ENCODE data around the gene PTPRD.
A peak's percentile ranks its signal among the peaks of the same experiment; 100 is the strongest.
"Not testable (repeated sequence)": the region's sequence is repeated elsewhere in the genome, so short reads cannot be mapped to it uniquely, and the experiment has no call there.

The PTPRD gene

DNA sequence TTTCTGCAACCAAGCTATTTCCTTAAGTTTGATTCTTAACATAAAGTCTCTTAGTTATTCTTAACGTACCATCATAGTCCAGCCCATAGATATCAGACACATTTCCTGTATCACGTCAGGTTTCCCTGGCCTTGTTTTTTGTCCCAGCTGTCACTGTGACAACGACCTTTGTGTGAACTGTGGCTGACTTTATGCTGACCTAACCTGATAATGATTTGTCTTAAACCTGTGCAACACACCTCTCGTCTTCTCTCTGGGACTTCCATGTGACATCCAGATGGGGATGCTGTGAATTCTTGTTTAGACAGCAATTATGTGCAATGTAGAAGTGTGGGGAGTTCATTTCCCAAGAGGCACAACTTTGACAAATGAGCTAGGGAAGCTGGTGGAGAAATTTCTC is 662.8 kb downstream of the PTPRD start:
- no peak for DNase-seq

DNA sequence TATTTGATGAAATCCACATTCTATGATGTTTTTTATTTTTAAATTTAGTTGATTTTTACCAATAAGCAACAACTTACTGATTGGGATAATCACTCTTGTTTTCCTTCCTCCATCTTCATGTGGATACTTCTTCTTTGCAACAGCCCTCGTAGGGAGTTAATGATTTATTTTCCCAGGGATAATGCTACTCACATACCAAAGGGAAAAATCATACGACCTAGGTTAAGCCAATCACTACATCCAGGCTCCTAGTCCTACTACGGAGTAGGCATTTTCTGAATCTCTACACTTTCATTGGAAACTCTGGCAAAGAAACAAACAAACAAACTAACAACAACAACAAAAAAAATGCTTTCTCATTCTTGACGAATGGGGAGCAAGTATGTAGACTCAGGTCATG is 663.4 kb downstream of the PTPRD start:
- DNase-seq, result no peak

DNA sequence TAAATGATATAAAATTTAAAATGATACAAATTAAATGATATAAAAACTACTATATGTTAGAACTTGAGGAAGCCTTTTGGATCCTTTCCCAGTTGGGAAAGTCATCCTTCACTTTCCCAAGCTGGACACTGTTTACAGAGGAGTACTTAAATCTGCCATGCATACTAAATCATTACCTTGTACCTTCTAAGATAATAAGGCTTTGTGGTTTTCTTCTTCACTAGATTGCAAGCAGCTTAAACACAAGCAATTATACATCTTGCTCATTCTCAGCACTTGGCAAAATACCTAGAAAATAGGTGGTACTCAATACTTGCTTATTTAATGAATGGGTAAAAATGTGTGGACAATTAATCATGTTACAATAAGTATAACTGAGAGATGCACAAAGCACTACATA is 666.8 kb downstream of the PTPRD start:
- no peak for DNase-seq

DNA sequence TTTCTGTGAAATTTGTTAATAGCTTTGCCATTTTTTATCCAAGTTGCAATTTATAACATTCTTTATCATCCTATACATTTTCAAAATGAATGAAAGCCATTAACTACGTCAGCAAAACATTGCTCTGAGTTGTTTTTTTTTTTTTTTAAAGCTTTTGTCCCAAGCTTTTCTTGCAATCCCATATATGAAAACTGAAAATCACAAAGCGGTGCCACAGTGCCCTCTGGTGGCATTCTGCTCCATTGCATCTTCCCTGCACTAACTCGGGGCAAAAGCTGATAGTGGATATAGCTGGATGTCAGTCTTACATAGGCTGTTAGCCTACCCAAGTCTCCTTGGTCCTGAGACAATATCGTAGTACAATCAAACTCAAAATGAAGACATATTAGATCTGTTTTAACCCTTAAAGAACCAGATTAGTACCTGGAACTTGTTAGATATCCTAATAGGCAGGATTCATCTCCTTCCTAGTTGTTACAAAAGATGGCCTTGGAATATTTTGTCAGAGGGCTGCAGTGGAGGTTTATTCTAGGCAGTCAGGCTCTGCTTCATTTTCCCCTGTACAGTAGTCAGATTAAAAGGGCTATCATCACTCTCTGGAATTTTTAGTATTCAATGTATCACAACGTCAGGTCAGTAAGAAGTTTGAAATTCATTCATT is 669.9 kb downstream of the PTPRD start:
- DNase-seq, result peak; percentile 59

DNA sequence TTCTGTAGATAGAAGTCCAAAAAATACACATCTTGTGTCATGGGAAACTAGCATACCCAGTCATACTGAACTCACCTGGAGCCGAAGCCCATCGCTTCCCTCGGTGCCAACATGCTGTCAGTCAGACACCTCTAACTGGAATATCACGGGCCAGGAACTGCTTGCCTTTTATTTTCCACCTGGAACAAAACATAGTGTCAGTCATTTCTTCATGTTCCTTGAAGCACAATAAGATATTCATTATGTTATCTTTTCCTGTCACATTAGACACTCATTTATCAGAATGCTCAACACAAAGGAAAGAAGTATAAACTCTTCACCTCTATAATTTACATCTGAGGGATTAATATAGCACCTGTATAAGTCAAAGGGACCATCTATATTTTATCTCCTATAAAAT is 674.4 kb downstream of the PTPRD start:
- no peak for DNase-seq

DNA sequence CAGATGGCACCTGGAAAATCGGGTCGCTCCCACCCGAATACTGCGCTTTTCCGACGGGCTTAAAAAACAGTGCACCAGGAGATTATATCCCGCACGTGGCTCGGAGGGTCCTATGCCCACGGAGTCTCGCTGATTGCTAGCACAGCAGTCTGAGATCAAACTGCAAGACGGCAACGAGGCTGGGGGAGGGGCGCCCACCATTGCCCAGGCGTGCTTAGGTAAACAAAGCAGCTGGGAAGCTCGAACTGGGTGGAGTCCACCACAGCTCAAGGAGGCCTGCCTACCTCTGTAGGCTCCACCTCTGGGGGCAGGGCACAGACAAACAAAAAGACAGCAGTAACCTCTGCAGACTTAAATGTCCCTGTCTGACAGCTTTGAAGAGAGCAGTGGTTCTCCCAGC is 681.3 kb downstream of the PTPRD start:
- DNase-seq, result not testable (repeated sequence)

DNA sequence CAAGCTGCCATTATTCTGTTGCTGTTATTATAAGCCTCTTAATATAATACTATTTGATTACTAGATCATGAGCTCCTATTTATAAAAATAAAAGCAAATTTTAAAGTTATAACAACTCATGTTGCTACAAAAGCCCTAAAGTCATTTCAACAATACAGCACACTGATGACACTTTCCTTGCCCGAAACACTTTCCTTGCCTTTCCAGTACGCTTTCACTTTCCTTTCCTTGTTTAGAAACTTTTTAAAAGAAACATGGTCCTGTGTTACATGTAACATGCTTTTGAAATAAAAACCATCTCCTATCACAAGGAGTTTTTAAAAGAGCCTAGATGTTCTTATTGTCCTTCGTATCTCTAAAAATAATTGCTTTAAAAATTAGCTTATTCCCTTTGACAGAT is 688.4 kb downstream of the PTPRD start:
- no peak for DNase-seq

DNA sequence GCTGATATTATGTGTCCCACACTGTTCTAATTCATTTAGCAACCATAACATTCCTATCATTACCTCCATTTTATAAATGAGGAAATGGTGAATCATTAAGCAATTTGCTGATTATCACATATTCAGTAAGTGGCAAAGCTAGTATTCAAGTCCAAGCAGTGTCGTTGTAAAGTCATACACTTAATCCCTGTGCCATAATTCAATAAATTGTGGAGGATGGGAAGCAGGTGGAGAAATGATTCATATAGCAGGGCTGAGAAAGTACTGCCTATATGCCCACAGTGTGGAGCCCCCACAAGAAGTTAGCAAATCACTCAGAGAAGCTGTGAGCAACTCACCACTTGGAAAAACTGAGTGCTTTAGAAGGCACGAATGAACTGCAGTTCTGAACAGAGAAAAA is 691.0 kb downstream of the PTPRD start:
- no peak for DNase-seq

DNA sequence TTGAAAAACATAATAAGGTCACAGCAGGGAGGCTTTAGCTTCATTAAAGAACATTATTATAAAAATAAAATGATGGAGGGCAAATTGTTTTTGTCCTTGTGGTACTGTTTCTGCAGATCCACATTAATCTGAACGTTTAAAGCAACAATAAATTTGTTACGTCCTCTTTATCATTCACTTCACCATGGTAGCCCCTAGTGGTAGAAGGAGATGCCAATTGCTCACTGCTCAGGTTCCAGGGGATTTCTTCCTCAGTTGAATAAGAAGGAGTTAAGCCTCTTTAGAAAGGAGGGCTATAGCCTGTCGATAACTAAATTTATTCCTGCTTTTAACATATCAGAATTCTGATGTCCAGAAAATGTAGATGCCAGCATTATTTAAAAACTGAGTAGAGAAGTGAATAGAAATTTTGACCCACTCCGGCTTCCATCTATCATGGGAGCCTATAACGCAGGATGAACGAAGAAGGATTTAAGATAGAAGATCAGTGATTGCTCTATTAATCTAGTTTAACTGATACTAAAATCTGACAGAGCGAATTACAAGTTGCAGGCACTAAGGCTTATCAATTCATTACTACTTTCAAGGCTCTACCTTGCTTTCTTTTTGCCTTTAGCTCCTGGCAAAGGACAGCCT is 692.3 kb downstream of the PTPRD start:
- DNase-seq, result no peak

DNA sequence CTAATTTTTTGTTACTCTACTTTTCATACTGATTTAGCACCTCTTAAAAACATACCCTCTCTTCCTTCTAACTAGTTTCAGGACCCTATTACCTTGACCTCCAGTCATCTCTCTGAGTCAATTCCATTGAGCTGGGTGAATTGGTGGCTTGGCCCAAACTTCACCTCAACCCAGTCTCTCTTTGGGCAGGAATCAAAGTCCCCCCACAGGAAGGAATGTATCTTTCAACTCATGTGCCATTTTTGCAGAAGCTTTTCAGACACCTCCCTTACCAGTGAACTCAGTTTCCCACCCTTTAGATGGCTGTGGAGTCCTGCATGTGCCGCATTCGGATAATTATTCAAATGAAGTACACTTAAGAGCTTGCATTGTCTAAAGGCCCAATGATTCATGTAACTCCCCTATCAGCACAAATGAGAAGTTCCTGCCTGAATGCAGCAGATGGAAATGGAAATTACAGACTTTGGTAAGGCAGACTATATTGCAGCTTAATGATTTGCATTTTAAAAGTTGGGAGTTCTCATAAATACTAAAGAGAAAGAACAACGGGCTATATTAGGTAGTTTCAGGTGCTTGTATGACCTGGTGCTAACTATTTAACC is 693.5 kb downstream of the PTPRD start:
- no peak for DNase-seq

DNA sequence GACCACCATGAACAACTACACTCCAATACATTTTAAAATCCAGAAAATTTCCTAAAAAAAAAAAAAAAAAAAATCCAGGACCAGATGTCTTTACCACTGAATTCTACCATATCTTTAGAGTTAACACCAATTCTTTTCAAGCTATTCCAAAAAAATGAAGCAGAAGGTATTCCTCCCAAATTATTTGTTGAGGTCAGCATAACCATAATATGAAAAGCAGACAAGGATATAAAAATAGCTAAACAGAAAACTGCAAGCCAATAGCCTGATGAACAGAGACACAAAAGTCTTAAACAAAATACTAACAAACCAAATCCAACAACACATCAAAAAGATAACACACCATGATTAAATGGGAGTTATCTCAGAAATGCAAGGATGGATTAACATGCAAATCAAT is 695.4 kb downstream of the PTPRD start:
- no peak for DNase-seq

DNA sequence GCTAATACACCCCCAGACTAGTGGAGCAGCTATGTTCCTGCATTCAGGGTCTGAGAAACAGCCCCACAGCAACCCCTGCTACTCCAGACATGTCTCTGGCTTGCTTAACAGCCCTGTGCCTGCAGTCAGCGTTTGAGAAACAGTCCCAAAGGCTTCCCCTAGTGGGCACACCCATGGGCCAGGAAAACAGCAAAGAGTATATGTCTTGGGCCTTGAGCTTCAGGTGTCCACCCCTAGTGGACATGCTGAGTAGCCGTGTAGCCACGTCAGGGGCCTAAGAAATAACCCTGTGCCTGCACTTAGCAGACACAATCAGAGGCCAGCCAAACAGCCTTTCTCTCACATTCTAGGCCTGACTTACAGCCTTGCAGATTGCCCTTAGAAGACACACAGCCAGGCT is 698.6 kb downstream of the PTPRD start:
- DNase-seq, result no peak

DNA sequence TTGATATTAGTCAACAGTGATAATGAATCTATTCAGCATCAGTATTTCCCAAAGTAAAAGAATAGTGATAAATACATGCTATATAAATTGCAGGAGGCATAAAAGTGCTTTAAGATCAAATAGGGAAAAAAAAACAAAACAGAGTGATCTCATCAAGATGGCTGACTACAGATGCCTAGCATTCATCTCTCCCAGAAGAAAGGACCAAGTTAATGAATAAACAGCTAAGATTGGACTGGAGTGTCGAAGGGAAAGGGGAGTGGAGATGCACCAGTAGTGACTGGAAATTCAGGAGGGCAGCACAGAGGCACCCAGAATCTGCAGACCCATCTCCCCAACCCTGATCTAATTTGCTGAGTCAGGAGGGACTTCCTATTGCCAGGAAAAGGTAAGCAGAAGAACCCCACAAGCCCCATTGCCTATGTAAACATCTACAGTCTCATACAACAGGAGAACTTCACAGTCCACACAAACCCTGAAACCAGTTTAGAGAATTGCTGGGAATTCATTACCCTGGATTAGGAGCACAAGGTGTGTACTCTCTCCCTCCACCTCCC is 699.4 kb downstream of the PTPRD start:
- no peak for DNase-seq

DNA sequence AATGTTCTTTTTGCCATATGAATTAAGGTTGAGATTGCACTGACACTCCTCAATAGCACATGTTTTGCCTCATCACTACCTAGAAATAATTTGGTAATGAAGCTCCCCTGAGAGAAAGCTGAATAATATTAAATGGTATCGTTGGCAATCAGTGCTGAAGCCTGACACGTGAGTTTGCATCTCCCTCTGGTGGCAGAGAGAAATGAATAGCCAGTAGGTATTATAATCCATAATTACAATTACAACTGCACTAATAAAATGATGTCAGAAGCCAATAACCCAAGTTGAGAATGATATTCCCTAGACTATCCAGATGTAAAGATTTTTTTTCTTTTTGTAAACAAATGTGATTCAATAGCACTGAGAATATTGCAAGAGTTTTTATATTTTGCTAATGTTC is 700.3 kb downstream of the PTPRD start:
- peak; percentile 18 for DNase-seq

DNA sequence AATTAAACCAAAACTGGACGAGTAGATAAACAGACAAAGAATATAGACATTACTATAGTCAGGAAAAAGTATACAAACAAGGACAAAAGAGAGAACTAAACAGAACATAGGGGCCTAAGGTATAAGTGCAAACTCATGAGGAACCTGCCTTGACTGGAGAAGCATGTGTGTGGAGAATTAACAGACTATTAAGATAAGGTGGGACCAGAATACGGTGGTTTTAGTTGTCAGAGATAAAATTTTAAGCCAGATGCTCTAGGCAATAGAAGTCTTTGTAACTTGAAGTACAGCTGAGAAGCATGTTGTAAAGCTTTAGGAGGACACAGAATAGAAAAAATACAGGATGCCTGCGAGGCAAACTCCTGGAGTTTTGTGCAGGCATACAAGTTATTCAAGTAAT is 707.1 kb downstream of the PTPRD start:
- no peak for DNase-seq

DNA sequence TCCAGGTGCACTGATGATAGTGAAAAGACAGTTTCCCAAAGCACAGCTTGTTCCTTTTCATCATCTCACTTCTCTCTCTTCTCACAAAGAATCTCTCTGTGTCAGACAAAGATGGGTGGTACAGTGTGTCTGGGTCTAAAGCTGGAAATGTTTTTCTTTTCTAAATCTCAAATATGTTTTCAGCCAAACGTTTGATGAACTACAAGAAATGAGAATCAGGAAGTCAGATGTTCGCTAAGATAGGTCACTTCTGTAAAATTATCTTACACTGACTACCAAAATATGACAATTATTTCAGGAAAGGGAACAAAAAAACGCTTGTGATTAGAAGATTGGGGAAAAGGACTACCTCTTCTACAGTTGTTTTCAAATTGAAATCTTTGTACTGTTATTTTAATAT is 708.8 kb downstream of the PTPRD start:
- DNase-seq, result no peak

DNA sequence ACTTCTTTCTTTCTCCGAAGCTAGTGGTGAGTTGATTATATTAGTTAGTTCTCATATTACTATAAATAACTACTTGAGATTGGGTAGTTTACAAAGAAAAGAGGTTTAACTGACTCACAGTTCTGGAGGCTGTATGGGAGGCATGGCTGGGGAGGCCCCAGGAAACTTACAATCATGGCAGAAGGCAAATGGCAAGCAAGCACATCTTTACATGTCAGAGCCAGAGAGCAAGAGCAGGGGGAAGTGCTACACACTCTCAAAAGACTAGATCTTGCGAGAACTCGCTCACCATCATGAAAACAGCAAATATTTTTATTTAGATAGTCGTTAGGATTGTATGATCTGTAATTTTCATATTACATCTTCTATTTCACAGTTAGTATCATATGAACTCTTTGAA is 711.2 kb downstream of the PTPRD start:
- no peak for DNase-seq

DNA sequence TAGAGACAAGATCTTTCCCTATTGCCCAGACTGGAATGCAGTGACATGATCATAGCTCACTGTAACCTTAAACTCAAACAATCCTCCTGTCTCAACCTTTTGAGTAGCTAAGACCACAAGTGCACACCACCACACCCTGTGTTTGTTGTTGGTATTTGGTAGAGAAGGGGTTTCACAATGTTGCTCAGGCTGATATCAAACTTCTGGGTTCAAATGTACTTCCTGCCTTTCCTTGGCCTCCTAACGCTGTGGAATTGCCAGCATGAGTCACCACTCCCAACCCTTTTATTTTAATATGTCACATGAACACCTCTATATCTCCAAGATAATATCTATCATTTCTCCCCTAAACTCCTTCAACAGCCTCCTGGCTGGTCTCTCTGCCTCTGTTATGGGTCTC is 719.0 kb downstream of the PTPRD start:
- DNase-seq, result no peak

DNA sequence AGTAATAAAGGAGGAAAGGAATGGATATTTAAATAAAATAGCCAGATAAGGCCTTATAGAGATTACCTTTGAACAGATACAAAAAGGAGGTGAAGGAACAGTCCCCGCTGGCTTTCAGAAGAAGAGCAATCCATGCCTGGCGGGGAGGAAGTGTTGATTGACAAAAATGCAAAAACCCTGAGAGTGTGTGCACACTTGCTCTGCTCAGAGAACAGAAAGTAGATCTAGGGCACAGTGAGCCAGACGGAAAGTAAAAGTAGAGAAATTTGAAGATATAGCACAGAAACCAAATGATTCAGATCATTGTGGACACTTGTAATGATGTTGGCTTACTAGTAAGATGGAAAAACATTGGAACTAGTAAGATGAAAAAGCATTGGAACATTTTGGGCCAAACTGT is 720.6 kb downstream of the PTPRD start:
- DNase-seq, result no peak

DNA sequence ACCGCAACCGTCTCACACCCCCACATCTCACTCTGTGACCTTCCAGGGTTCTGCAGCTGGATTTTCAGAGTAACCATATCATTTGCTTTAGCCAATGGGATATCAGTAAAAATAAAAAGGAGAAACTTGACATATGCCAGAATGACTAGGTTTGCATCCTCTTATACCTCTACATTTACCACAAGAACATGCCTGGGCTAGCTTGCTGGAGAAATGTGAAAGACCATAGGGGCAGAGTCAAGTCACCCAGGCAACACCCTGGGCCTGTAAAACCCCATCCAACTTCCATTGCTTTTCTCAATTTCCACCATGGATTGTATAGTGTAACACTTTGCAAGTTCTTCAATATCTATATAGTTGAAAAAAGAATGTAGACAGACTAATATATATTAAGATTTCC is 731.1 kb downstream of the PTPRD start:
- no peak for DNase-seq

DNA sequence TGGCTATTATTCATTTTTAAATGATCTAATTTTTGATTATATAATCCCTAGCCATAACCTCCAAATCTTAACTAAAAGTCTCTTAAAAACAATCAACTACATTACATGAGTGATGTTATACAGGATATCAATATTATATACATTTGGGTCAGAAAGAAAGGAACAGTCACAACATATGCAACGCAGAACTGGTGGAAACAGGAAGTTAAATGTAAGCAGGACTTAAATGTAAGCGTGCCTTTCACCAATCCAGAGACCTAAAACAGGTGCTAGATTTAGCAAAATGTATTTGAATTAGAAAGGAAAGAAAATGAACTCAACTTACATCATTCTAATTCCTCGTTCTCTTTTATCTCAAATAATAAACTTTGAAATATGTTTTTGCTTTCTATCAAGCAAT is 738.5 kb downstream of the PTPRD start:
- DNase-seq, result no peak

DNA sequence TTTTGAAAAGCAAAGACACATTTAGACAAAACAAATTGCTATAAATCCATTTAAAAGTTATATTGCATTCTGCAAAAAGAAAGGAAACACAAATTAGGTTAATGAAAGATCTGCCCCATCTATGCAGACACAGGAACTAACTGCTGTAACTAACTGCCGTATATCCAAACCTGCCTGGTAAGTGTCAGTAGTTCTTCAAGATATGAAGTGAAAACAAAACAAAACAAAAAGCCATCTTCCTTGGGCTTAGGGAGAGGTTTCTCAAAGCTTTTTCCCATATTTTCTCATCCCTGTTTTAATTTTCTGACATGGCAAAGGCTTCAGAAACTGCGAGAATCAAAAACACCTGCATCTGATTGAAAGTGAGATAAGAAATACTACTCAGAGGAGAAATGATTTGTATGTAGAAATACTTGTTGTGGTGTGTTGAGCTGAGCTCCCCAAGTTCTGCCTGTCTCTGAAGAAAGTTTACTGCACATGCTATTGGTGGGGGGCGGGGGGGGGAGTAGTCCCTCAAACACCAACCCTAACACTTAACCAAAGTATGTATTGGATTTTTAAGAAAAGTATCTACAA is 750.5 kb downstream of the PTPRD start:
- DNase-seq, result no peak

DNA sequence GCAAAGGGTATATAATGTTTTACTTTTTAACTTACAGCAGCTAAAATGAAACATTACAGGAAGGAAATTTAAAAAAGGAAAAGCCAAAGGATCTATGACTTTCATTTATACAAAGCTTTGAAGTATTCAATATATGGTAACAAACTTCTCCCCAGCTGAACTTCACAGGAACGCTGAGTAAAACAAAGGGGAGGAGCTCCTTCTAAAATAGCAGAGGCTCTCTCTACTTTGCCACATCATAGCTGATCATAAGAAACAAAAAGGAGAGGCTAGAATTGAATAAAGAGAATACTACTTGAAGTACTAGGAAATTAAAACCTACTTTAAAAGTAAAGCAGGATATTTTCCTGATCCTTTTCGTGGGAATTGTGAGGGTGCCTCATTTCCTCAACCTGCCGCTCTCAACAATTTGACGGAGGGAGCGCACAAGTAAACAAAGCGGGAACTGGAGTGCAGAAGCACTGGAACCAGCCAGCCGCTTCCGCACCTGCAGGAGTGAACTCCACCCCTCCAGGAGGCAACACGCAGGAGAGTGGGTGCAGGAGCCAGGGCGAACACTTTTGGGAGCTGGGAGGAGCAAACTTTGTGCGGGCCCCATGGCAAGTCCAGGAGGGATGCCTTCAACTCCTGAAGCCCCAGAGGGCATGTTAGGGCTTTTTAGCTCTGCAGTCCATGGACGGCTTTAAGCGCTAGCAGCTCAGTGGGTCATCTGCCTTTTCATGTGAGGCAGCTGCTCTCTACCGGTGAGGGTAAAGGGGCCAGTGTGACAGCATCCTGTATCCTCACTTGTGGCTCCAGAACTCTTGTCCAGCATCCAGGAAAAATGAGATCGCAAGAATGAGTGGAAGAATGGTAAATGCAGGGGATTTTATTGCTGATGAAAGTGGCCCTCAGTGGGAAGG is 757.4 kb downstream of the PTPRD start:
- DNase-seq, result peak; percentile 54
